GM13977 (cell line): ENCODE data around the gene PELI2.

Experiments used
- DNase-seq: peaks from one replicate; pipeline ENCODE4 v3.0.0; 2012; ENCODE audit warnings: low spot score
- CTCF ChIP-seq: IDR thresholded peaks from 2 replicates; pipeline ENCODE4 v1.5.1; 2012; ENCODE audit warnings: mild to moderate bottlenecking, control low read depth; ENCODE audit not compliant: insufficient read depth; ENCODE audit errors: extremely low read depth, missing control alignments
- in situ Hi-C: fragments of 300-500 bp; cut with MboI; formaldehyde crosslinking; loops from one replicate; pipeline ENCODE4 v1.12.0; 2022; ENCODE audit warnings: low sequenced_read_pairs, low pct_unique_long_range_greater_than_20kb, mixed read lengths, inconsistent platforms; ENCODE audit not compliant: unreplicated experiment

Gene PELI2

GRCh38 chr14:56271970-56272369, 153.8 kb downstream of the PELI2 start:
- in situ Hi-C loops: no loop called here
- no peak for DNase-seq
- TF ChIP-seq CTCF: no peak

DNA sequence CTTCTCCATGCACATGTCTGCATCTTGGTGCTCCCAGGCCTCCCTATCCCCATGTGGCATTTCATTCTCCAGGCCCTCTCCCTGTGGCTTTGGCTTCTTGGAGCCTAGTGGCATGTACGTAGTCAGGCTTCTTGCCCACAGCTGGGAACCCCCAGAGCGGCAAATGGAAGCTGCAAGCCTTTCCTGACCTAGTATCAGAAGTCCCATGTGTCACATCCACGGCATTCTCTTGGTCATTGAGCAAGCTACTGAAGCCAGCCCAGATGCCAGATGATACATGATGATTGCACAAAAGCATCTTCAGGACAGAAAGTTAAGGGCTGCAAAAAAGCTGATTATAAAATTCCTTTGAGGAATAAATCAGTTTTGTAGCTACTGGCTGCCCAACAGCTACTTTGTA, 154.9 kb downstream of the PELI2 start:
- DNase-seq: no peak
- in situ Hi-C loops: no loop called here
- no peak for TF ChIP-seq CTCF

DNA sequence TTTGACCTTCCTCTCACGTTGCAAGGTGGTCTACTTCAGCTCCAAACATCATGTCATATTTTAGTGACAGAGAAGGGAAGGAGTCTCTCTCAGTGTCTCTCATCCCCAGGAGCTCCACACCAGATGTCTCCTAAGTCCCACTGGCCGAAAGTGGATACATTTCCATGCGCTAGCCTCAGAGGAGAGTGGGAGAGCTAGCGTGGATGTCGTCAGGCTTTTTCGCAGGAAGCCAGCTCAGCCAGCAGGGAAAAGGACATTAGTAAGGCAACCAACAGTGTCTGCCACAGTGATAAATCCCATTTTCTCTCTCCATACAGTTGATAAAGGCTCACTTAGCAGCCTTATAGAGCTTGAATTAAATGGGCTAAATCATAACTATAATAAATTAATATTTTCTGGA, 155.7 kb downstream of the PELI2 start:
- no peak for DNase-seq
- no peak for TF ChIP-seq CTCF
- in situ Hi-C loops: no loop called here

DNA sequence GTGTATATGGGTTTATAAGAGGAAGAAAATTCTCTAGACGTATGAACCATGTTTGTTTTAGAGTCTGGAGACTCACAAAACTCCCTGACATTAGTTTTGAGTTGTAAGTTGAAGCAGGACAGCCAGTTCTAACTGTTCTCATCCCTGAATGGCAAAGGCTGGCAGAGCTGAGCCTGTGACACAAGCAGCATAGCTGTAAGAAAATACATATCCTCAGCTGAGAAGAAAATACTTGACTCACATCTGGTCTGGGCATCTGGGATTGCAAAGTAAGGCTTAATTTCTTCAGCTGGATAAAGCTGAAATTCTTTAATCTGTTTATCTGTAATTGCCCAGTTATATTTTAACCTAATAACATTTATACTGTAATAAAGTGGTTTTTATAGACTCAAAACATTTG, 156.3 kb downstream of the PELI2 start:
- TF ChIP-seq CTCF: no peak
- no peak for DNase-seq
- in situ Hi-C loops: no loop called here

DNA sequence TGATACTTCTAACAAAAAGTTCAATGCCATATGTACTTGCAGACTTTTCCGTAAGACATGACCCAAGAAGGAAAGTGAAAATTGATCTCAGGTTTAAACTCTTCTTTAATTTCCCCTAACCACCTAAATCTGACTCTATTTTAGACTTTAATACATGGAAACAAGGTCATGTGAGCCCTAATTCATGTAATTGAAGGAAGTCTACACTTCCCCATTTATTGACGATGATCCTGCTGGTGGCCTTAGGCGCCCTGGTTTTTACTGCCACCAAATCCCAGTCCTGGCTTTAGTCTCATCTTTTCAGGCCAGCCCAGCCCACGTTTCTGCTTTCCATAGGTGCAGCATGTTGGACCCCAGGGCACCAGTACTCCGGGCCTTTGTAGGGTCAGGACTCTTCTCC, 157.9 kb downstream of the PELI2 start:
- in situ Hi-C loops: no loop called here
- no peak for DNase-seq
- TF ChIP-seq CTCF: no peak

- in situ Hi-C loops: no loop called here
- no peak for TF ChIP-seq CTCF
- no peak for DNase-seq
Measured at GRCh38 chr14:56278383-56278782, 160.2 kb downstream of the PELI2 start.

- in situ Hi-C loops: no loop called here
- DNase-seq: no peak
- no peak for TF ChIP-seq CTCF
Measured at GRCh38 chr14:56280843-56281242, 162.6 kb downstream of the PELI2 start.
